ENCODE data around the gene FOXJ3. TPM values are rescaled to one million over a fixed set of nuclear protein-coding genes. Genes with fewer than 3 reads are reported as not detected.

The FOXJ3 gene
- total RNA-seq, 1 donor from 2014 or later = 39.4 TPM

DNA sequence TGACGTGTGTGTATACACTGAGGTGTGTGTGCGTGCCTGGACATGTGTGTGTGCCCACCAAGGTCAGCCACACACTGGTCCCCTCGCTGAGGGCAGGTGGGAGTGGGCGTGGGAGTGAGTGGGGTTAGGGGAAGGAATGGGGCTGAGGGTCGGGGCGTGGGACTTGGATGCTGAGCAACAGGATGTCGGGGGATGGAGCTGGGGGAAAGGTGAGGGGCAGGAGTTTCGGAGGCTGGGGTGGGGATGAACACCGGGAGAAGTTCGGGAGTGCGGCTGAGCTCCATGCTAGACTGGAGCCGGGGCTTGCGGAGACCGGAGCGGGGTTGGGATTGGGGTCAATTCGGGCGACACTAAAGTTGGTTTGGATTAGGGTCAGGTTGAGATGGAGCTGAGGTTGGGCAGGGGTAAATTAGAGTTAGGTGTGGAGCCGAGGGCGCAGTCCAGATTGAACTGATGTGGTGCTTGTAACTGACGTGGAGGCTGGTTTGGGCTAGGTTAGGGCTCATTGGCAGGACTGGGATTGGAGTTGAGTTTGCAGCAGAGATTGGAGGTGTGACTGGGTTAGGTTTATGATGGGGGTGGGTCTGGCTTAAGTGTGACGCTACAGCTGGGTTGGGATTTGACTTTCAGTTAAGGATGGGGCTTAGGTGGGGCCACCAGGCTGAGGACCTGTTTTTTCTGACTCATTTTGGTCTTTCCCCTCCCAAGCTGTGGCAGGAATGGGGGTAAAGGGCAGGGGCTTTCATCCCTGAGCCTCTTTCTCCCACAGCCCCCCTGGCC, 167.2 kb downstream of the FOXJ3 start:
- DNase-seq (ENCODE audit: low spot score) = no peak

DNA sequence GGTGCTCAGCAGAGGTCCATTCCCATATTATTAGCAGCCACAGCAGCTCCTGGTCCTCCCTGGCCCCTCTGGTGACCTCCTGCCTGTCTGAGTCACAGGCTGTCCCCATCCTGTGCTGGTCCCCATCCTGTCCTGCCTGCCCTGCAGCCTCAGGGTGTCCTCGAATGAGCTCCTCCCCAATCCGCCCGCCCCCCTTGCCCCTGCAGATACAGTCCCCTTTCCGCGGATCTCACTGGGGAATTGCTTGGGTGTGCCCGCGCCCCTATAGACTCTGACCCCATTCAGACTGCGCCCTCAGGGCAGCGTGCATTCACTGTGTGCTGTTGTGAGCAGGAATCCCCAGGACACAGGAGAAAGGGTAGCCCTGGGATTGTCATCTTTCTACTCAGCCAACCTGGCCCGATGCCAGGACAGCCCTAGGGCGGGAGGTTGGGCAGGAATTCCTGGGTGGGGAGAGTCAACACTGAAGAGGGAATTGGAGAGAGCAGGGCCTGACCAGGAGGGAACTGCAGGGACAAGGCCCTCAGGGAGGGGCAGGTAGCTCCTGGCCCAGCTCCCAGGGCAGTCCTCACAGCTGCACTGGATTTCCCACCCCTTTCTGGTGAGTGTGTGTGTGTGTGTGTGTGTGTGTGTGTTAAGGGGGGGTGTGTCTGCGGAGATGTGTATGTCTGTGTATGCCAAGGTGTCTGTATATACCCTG, 169.4 kb downstream of the FOXJ3 start:
- DNase-seq (ENCODE audit: low spot score) = peak; percentile 91

DNA sequence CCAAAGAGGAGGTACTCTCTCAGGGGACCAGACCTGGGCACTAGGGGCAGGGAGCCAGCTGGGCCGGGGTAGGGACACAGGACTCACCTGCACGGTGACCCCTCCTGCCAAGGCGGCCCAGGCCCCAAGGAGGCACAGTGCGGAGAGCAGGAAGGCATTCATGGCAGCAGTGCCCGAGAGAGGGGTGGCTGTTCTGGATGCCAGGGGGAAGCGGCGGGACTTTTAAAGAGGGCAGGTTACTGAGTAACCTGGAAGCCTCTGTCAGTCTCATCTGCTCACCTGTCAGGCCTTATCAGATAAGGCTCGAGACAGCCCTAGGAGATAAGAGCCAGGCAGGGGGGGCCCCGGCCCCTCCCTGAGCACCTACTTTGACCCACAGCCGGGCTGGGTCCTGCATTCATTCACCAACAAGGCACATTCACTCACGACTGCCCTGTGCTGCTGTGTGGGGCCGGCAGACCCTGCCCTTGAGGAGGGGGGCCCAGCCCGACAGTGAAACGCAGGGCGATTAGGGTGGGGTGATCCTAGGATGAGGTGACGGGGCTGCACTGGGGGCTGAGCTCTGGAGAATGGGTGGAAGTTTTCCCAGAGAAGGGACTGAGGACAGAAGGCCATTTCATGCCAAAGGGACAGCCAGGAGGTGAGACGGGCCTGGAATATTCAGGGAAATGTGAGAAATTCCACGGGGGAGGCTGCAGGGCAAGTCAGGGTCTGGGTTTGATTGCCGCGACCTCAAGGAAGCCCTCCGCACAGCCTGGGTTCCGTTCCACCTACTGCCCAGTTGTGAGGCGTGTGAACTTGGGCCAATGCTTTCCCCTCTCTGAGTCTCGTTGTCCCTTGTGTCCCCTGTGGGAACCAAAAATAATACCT, 170.2 kb downstream of the FOXJ3 start, which contains the start of gene GUCA2A:
GUCA2A (minus strand) TSS at position 195 of the 870 bp plus-strand sequence; CDS start at position 162, 33 bp downstream.
- DNase-seq (ENCODE audit: low spot score) = no peak

DNA sequence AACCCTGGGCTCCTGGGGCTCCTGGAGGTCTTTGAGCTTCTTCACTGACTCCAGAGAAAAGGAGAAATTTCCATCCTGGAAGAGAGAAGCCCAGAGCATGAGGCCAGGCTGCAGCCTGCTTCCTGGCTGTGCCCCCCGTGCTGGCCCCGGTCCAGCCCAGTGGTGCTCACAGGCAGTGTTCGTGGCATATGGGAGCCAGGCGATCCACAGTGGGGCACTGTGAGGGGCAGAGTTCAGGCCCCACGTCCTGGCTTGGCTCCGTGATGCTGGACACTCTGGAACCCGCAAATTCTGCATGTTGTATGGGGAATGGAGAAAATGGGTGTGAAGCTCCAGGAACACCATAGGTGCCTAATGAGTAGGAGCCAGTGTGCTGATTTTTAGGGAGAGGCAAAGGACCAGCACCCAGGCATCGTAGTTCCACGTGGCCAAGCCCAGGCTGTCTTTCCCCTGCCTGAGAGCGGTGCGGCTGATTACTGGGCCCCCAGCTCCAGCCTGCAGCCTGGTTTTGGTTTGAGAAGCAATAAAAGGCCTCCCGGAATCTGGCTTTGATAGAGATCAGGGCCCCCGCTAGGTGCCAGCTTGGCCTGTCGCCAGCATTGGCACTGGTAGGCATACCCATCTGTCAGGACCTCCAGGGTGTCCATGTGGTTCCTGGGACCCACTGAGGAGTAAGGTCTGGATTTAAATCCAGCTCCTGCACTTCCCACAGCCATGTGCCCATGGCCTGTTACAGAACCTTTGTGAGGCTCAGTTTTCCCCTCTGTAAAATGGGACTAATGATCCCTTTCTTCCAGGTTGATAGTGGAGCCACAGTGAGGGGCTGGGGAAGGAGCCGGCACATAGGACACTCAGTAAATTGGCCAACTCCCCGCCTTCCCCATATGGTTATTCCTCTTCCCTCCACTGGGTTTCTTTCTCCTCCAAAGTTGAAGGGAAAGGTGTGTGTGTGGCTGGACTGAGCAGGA, 171.2 kb downstream of the FOXJ3 start:
- DNase-seq (ENCODE audit: low spot score) = no peak

DNA sequence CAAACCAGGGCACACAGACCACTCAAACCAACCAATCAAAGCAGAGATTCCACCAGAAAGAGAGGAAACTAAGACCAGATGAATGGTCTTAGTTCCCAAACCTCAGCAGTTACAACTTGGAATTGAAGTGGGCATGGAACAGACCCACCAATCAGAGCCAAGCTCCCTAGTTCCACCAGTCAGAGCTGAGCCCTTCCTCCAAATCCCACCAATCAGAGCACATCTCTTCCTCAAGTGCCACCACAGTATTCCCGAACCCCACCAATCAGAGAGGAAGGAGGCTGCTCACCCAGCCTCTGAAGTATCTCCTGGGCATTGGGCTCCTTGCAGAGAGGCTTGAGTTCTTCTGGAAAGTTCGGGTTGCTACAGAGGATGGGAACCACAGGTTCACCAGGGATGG, 171.9 kb downstream of the FOXJ3 start:
- DNase-seq (ENCODE audit: low spot score) = no peak

DNA sequence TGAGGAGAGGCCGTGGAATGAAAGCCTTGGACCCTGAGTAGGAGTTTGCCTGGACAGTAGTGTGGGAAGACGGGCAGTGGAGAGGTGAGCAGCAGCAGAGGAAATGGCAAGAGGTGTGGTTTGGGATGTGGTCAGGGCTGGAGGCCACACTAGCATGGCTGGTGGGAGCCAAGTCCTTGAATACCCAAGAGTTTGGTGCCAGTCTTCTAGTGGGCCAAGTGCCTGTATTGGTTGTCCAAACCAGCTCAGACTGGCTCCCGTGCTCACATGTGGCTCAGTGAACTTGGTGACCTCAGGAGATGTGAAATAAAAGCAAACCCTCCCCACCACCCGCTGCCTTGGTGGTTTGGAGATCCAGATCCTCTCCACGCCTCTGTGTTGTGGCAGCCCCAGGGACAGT, 172.9 kb downstream of the FOXJ3 start:
- DNase-seq (ENCODE audit: low spot score) = no peak

DNA sequence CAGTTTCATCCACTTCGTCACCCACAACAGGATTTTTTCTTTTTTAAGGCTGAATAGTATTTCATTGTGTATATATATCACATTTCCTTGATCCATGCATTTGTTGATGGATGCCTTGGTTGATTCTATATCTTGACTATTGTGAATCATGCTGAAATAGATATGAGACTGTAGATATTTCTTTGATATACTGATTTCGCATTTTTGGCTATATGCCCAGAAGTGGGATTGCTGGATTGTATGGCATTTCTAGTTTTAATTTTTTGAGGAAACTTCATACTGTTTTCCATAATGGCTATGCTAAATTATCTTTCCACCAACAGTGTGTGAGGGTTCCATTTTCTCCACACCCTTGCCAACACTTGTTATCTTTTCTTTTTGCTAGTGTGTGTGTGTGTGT, 176.8 kb downstream of the FOXJ3 start:
- no peak for DNase-seq (ENCODE audit: low spot score)

DNA sequence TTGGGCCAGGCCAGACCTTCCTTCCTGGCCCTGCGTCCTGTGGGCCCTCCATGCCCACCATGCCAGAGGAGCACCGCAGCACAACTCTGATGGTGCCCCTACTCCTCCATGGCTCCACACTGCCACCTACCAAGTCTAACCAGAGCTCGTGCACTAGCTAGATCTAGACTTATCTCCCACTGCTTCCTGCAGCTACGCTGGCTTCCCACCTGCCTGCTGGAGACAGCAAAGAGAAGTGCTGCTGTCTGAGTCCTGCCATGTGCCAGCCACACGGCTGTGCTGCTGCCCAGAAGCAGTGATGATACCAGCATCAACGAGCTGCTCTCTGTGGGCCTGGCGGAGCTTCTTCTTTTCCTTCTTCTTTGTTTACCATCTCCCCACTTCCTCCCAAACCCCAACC, 177.4 kb downstream of the FOXJ3 start:
- DNase-seq (ENCODE audit: low spot score) = no peak

DNA sequence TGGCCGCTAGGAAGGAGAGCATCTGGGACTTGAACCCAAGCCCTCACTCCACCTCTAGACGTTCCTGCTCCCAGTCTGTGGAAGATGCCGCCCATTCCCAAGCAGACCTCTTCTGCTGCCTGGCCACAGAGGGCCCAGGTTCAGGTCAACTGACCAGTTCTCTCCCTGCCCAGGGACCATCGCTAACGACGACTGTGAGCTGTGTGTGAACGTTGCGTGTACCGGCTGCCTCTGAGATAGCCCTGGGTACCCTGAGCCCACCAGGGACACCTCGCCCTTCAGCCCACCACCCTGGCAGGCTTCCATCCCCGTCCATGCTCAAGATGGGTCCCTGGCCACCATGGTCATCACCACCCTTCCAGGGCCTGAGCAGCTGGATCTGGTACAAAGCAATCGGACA, 179.7 kb downstream of the FOXJ3 start:
- DNase-seq (ENCODE audit: low spot score) = no peak

DNA sequence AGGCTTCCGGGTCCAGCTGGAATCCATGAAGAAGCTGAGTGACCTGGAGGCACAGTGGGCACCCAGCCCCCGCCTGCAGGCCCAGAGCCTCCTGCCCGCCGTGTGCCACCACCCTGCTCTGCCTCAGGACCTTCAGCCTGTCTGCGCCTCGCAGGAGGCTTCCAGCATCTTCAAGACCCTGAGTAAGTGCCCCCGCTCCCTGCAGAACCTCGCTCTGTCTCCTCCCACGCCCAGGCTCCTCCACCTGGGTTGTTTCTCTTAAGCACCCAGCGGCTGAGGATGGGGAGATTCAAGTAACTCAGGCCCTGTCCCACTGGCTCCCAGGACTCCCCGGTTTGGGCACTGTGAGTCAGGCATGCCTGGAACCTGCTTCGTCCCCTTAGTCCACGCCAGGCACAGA, 180.3 kb downstream of the FOXJ3 start:
- DNase-seq (ENCODE audit: low spot score) = no peak

DNA sequence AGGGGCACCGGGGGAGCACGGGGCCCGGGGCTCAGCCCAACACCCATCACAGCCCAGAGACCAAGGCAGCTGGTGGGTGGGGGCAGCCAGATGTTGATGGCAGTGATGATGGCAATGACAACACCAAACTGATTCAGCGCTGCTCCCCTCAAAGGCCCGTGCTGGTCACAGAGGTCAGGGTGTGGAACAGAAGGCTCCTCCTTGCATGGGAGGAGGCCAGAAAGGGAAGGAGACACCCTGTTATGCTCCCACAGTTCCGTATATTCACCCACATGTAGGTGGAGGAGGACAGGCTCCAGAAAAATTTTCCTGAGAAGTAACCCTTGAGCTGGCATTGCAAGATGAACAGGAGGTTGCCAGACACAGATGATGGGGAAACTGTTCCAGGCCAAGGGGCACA, 181.4 kb downstream of the FOXJ3 start:
- DNase-seq (ENCODE audit: low spot score) = no peak

DNA sequence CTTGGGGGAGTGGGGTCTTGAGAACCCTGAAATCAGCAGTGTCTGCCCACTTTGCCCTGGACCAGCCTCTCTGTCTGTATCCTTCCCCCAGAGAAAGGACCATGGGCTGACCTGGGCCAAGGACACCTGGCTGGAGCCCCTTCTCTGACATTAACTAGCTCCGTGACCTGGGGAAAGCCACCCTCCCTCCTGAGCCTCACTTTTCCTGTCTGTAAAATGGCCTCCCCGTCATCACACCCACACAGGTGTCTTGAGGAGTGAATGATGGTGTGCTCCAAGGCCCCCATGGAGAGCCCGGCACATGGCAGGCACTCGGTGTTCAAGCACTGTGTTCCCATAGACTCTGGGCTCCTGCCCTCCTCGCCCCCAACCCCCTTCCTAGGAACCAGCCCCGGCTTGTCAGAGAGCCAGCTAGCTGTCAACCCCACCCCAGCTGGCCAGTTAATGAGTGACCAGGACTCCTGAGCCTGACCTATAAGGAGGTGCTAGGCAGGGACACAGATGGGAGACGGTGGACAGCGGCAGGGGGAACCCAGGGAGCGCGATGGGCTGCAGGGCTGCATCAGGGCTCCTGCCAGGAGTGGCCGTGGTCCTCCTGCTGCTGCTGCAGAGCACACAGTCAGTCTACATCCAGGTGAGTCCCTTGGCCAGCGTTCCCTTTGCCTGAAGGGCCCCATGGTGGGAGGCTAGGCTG, 182.0 kb downstream of the FOXJ3 start, which contains the start of gene GUCA2B:
GUCA2B (plus strand) TSS at position 504 of the 694 bp plus-strand sequence; CDS start at position 545, 41 bp downstream.
- peak; percentile 55 for DNase-seq (ENCODE audit: low spot score)

DNA sequence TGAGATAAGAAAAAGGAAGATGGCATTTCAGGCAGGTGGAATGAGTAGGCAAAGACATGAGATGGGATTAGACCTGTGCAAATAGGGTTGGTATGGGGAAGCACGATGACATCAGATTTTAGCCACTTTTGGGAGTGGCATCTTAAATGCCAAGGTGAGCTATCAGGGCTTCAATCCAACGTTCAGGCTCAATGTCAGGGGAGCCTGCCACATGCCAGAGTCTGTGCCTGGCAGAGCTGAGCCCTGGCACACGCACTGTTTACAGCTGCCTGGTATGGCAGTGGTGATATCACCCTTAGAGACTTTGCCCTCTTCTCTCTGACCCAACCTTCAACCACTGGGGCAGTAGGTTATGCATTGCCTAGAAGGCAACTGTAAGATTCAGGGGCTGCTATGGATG, 182.9 kb downstream of the FOXJ3 start:
- peak; percentile 90 for DNase-seq (ENCODE audit: low spot score)

DNA sequence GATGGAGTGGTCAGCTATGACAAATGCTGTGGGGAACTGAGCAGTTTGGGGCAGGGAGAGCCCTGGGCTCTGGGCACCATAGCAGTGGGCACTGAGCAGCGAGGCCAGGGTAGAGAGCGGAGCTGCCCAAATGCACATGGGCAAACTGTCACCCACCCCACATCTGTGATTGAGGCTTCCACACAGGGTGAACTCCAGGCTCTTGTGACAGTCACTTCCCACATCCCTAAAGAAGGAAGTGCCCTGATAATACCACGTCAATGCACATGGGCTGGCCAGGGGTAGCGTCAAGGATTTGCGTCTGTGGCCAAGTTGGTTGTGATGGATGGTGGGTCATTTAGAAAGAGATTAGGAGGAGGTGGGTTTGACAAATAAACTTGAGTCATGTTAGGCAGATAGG, 184.4 kb downstream of the FOXJ3 start:
- no peak for DNase-seq (ENCODE audit: low spot score)

DNA sequence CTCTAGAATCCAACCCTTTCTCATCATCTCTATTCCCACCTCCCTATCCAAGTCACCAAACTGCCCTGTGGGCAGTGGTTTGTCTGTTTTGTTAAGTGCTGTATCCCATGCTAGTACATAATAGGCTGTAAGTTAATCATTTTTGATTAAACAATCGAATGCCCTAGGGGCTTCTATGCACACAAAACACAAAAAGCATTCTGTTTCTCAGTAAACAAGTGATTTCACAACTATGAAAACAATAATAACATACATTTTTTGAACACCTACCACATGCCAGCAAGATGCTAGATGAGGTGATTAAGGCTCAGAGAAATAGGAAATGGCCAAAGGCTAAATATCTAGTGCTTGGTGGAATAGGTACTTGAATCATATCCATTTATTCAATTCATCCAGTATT, 186.9 kb downstream of the FOXJ3 start:
- DNase-seq (ENCODE audit: low spot score) = no peak

DNA sequence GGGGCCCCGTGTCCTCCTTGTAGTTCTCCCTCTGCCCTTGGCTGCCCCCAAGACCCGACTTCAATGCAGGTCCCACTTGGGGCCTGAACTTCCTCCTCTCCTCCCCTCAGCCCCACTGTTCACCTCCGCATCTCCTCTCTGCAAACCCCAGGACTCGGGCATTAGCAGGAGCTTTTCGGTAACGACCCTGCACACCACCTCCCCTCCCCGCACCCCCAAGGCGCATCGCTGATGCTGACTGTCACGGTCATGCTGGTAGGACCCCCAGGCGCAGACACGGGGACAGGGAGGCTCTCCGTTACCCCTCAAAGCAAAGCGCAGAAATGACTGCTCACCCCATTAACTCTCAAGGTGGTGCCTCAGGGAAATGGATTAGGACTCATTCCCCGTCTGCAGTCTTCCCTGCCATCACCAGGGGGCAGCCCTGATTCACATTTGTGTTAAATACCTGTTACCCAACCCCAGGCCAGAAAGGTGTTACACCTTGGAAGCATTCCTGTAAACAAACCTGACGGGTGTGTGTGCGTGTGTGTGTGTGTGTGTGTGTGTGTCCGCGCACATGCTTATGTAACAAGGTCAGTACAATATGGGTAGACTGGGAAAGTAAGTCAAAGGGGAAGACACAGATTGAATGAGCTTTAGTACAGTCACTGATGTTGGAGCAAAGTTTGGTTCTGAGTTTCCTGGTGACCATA, 188.3 kb downstream of the FOXJ3 start:
- peak; percentile 90 for DNase-seq (ENCODE audit: low spot score)

DNA sequence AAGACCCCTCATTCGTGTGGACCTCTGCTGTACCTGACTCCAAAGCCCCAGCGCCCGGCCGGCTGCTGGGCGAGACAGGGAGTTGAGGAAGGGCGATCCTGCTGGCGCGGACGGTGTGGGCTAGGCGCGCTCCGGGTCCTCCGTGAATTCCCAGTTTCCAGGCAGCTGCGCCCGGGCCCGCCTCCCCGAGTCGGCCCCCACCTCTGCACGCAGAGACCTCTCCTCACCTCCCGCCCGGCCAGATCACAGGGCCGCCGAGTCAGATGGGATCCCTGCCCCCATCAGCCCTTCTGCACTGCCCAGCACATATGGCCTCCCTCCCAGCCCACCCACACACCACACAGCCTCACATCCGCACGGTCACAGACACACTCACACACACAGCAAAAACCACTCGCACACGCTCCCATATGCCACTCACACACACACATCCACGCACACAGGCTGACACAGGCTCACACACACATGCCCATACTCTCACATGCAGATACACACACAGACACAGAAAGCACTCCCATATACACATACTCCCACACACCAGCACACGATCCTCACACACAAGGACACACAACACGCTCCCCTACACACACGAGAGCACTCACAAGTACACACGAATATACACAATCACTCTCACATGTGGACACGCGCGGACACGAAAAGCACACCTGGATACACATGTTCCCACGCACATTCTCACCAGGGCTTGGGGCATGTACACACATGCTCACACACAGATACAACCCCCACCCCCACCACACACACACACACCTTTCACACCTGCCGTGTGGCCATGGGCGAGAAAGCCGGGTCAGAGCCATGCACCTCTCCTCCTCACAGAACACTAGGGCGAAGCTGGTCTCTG, 189.0 kb downstream of the FOXJ3 start:
- DNase-seq (ENCODE audit: low spot score) = no peak

DNA sequence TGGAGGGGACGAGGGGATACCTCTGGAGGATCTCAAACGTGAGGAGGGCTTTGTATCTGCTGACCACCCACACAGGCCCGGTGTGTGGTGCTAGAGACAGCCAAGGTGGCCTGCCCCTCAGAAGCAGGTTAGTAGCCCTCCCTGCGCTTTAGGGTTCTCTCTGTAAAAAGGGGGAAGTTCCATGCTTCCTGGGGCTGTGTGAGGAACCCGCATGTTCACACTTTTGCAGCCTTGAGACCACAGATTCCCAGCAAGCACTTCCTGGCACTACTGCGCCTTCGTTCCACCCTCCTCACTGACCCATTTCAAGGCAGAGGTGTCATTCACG, 189.7 kb downstream of the FOXJ3 start:
- DNase-seq (ENCODE audit: low spot score) = no peak

All from mucosa of gallbladder (tissue), 1 donor.